HCT116 (cell line): Measurements from ENCODE around the gene TRAPPC12. TPM values are rescaled to one million over a fixed set of nuclear protein-coding genes. Genes with fewer than 3 reads are reported as not detected.

Experiments used
- ATAC-seq: fragments of 200-7000 bp; cut with Tn5 transposase; 2 replicates; pipeline ENCODE4 v1.9.1; 2020; ENCODE audit warnings: mild to moderate bottlenecking, moderate library complexity
- BruUV-seq: library from RNA; stranded (reverse); fragments of 400-500 nt; replicated peaks from 2 replicates; lab custom pipeline; 2021; lab: Mats Ljungman, UMichigan
- CTCF ChIA-PET: fragments of 300-600 bp; sonication (Branson Sonifier 250); formaldehyde crosslinking; loops from one replicate; lab custom pipeline; 2021; ENCODE audit warnings: antibody characterized with exemption; lab: Charles Lee
- POLR2A ChIA-PET: fragments of 300-600, 350-600 bp; sonication (Branson Sonifier 250); formaldehyde crosslinking; loops from one replicate; lab custom pipeline; 2021; ENCODE audit warnings: antibody characterized with exemption; lab: Charles Lee
- RAD21 ChIA-PET, 2 experiments: fragments of 300-600 bp; sonication (Branson Sonifier 250); formaldehyde crosslinking; loops; one replicate each; lab custom pipeline; 2023; ENCODE audit warnings: low total read pairs in 2 of 2; ENCODE audit not compliant: uncharacterized antibody in 2 of 2, unreplicated experiment in 2 of 2, low non-redundant PET in 1 of 2; lab: Charles Lee
- DNase-seq: peaks from one replicate; pipeline ENCODE4 v3.0.0-alpha.2; 2010; ENCODE audit warnings: low read depth, low spot score
- H2AFZ ChIP-seq: fragments of 200-600 bp; shearing (Covaris generic), sonication (generic); 2 replicates; pipeline ENCODE4 v1.6.1; 2017; ENCODE audit warnings: low read depth, mixed run types, mixed read lengths, antibody characterized with exemption, low read length; ENCODE audit not compliant: poor library complexity, severe bottlenecking
- H3K27ac ChIP-seq: 2 replicates; pipeline ENCODE4 v1.5.1; 2012; ENCODE audit warnings: low read depth, low read length
- H3K27me3 ChIP-seq: fragments of 200-600 bp; sonication (generic); 2 replicates; pipeline ENCODE4 v1.6.1; 2016; ENCODE audit warnings: mixed run types, low read length, mixed read lengths; ENCODE audit not compliant: insufficient read depth
- H3K36me3 ChIP-seq, 2 experiments: fragments of 200-500 bp in 1 of 2; fragments of 200-600 bp in 1 of 2; sonication (Bioruptor generic) in 1 of 2; sonication (generic) in 1 of 2; 2 replicates each; pipeline versions ENCODE4 v1.5.1 to v1.6.1; 2014 to 2016; ENCODE audit warnings: low read length in 2 of 2, inconsistent platforms in 1 of 2, mixed read lengths in 1 of 2, mixed run types in 1 of 2; ENCODE audit not compliant: insufficient read depth in 2 of 2, control insufficient read depth in 1 of 2
- H3K4me1 ChIP-seq, 2 experiments: fragments of 200-600 bp in 1 of 2; sonication (generic) in 1 of 2; 2 replicates each; pipeline versions ENCODE4 v1.5.1 to v1.6.1; 2012 to 2017; ENCODE audit warnings: low read length in 2 of 2, inconsistent platforms in 1 of 2, mild to moderate bottlenecking in 1 of 2, mixed read lengths in 1 of 2, mixed run types in 1 of 2, moderate library complexity in 1 of 2; ENCODE audit not compliant: insufficient read depth in 2 of 2, control insufficient read depth in 1 of 2
- H3K4me2 ChIP-seq: fragments of 200-600 bp; sonication (generic); 2 replicates; pipeline ENCODE4 v1.6.1; 2017; ENCODE audit warnings: mixed run types, low read length, mixed read lengths
- H3K4me3 ChIP-seq, 2 experiments: fragments of 200-600 bp in 1 of 2; sonication (generic) in 1 of 2; replicated peaks in 1 of 2; 2 replicates each; pipeline ENCODE4 v1.5.1; 2011 to 2016; ENCODE audit warnings: low read length in 2 of 2, control low read depth in 1 of 2, low read depth in 1 of 2, mild to moderate bottlenecking in 1 of 2, mixed read lengths in 1 of 2, mixed run types in 1 of 2
- H3K79me2 ChIP-seq: fragments of 200-600 bp; sonication (generic); 2 replicates; pipeline ENCODE4 v1.6.1; 2017; ENCODE audit warnings: mild to moderate bottlenecking, mixed run types, low read length, moderate library complexity, mixed read lengths; ENCODE audit not compliant: insufficient read depth
- H3K9ac ChIP-seq: fragments of 200-600 bp; sonication (generic); 2 replicates; pipeline ENCODE4 v1.6.1; 2016; ENCODE audit warnings: low read length, mixed read lengths
- H3K9me2 ChIP-seq: fragments of 200-600 bp; sonication (generic), shearing (Covaris generic); 2 replicates; pipeline ENCODE4 v1.6.1; 2017; ENCODE audit warnings: mixed run types, mild to moderate bottlenecking, moderate library complexity; ENCODE audit not compliant: insufficient read depth
- H3K9me3 ChIP-seq, 2 experiments: fragments of 200-500 bp in 1 of 2; fragments of 200-600 bp in 1 of 2; sonication (Bioruptor generic) in 1 of 2; sonication (generic) in 1 of 2; 2 replicates each; pipeline ENCODE4 v1.6.1; 2014 to 2017; ENCODE audit warnings: low read length in 2 of 2, mixed read lengths in 2 of 2, inconsistent platforms in 1 of 2, low read depth in 1 of 2, mild to moderate bottlenecking in 1 of 2, mixed run types in 1 of 2, moderate library complexity in 1 of 2; ENCODE audit not compliant: control insufficient read depth in 1 of 2, insufficient read depth in 1 of 2
- H4K20me1 ChIP-seq: fragments of 200-600 bp; sonication (generic), shearing (Covaris generic); 2 replicates; pipeline ENCODE4 v1.6.1; 2017; ENCODE audit warnings: mixed run types, mild to moderate bottlenecking, moderate library complexity; ENCODE audit not compliant: insufficient read depth
- CBX3 ChIP-seq: IDR thresholded peaks from 2 replicates; pipeline ENCODE4 v1.6.1; 2012; ENCODE audit warnings: low read depth
- CEBPB ChIP-seq: IDR thresholded peaks from 2 replicates; pipeline ENCODE4 v1.6.1; 2012; ENCODE audit warnings: low read depth
- CTCF ChIP-seq, 3 experiments: fragments of 200-600 bp in 1 of 3; sonication (generic) in 1 of 3; IDR thresholded peaks in 2 of 3; conservative IDR thresholded peaks in 1 of 3; 2 replicates each; pipeline ENCODE4 v1.5.1; 2012 to 2017; ENCODE audit warnings: low read depth in 2 of 3, low read length in 2 of 3, antibody characterized with exemption in 1 of 3, borderline replicate concordance in 1 of 3, control low read depth in 1 of 3, mild to moderate bottlenecking in 1 of 3, mixed read lengths in 1 of 3, mixed run types in 1 of 3, moderate library complexity in 1 of 3; ENCODE audit not compliant: insufficient read depth in 1 of 3
- ELF1 ChIP-seq: IDR thresholded peaks from 2 replicates; pipeline ENCODE4 v1.6.1; 2012; ENCODE audit warnings: low read depth, borderline replicate concordance
- EZH2phosphoT487 ChIP-seq: fragments of 200-600 bp; IDR thresholded peaks from 2 replicates; pipeline ENCODE4 v1.6.1; 2018; ENCODE audit warnings: antibody characterized with exemption, borderline replicate concordance
- MAX ChIP-seq: IDR thresholded peaks from 2 replicates; pipeline ENCODE4 v1.6.1; 2012
- SP1 ChIP-seq: IDR thresholded peaks from 2 replicates; pipeline ENCODE4 v1.6.1; 2012; ENCODE audit warnings: low read depth
- SRF ChIP-seq: IDR thresholded peaks from 2 replicates; pipeline ENCODE4 v1.6.1; 2012; ENCODE audit warnings: low read depth
- TCF7L2 ChIP-seq: IDR thresholded peaks from 2 replicates; pipeline ENCODE4 v1.7.0; 2011; ENCODE audit warnings: borderline replicate concordance, inconsistent platforms; ENCODE audit not compliant: insufficient read depth, insufficient read length; ENCODE audit errors: extremely low read depth
- YY1 ChIP-seq: IDR thresholded peaks from 2 replicates; pipeline ENCODE4 v1.6.1; 2011; ENCODE audit warnings: low read length, low read depth, moderate library complexity, mild to moderate bottlenecking; ENCODE audit not compliant: insufficient replicate concordance; ENCODE audit errors: extremely low read depth
- ZBTB33 ChIP-seq: IDR thresholded peaks from 2 replicates; pipeline ENCODE4 v1.6.1; 2011; ENCODE audit warnings: mild to moderate bottlenecking, low read length, moderate library complexity; ENCODE audit not compliant: insufficient replicate concordance; ENCODE audit errors: extremely low read depth
- ZFX ChIP-seq: fragments of 450-650 bp; IDR thresholded peaks from 2 replicates; pipeline ENCODE4 v1.6.1; 2017
- ZNF274 ChIP-seq: fragments of 200-500 bp; sonication (Bioruptor generic); IDR thresholded peaks from 2 replicates; pipeline ENCODE4 v1.6.1; 2014; ENCODE audit warnings: mild to moderate bottlenecking, low read depth, low read length, inconsistent platforms
- intact Hi-C: fragments of 100-400 bp; cut with micrococcal nuclease; formaldehyde crosslinking; loops from 2 replicates; pipeline ENCODE4 v1.10.0; 2022
- total RNA-seq: library from RNA; stranded (reverse); gene quantifications from one replicate; pipeline ENCODE4 v1.2.1, GENCODE V29; 2021; ENCODE audit not compliant: unreplicated experiment

TRAPPC12 gene
- total RNA-seq, 1 experiment from 2014 or later, result 47.4 TPM

- H2AFZ ChIP-seq, result no peak overlapping the region
- intact Hi-C loops, result no loop called here
Measured at GRCh38 chr2:3348767-3349166, 30.7 kb upstream of the TRAPPC12 start.

GRCh38 chr2:3349211-3349693, 30.2 kb upstream of the TRAPPC12 start:
- intact Hi-C loops, result no loop called here
- H3K4me3 ChIP-seq, result no peak overlapping the region
- H3K36me3 ChIP-seq, result peaks cover 0 to 15% of the 10 kb centered on the region in 2 experiments; a peak in 3 of 4 replicates
- RAD21 ChIA-PET, result no interaction called here
- no peak overlapping the region for H3K4me2 ChIP-seq
- H3K9me3 ChIP-seq, result no peaks in the 10 kb centered on the region
- ATAC-seq, result no peak
- no peak for DNase-seq
- CTCF ChIA-PET, result no interaction called here
- no peak overlapping the region for H3K9ac ChIP-seq
- POLR2A ChIA-PET, result no interaction called here
- no peaks in the 10 kb centered on the region for H3K4me1 ChIP-seq
- no peak for TF ChIP-seq YY1
- no peak for TF ChIP-seq ZBTB33
- no peak for TF ChIP-seq SP1
- no peak for TF ChIP-seq TCF7L2
- no peak for TF ChIP-seq ZFX
- TF ChIP-seq SRF, result no peak
- no peak for TF ChIP-seq EZH2phosphoT487
- no peak for TF ChIP-seq CEBPB
- TF ChIP-seq CBX3, result no peak
- TF ChIP-seq MAX, result no peak
- TF ChIP-seq, all 23 proteins: peak for 0
- Histone ChIP-seq H3K27ac (no peak overlapping the region), H2AFZ (no peak overlapping the region), H3K79me2 (peaks cover 3% of the 10 kb centered on the region; the same call in 1 of the 2 replicates), H3K9me2 (no peaks in the 10 kb centered on the region), H4K20me1 (no peaks in the 10 kb centered on the region), H3K27me3 (no peaks in the 10 kb centered on the region)
- BruUV-seq, result no TSS peak

More at GRCh38 chr2:3348767-3349166, 30.7 kb upstream of the TRAPPC12 start:
- H4K20me1 ChIP-seq, result no peaks in the 10 kb centered on the region
- DNase-seq (no peak), ATAC-seq (no peak)
- H3K79me2 ChIP-seq, result peaks cover 3% of the 10 kb centered on the region; the same call in 1 of the 2 replicates
- peaks cover 0 to 10% of the 10 kb centered on the region in 2 experiments; a peak in 3 of 4 replicates for H3K36me3 ChIP-seq
- no peaks in the 10 kb centered on the region for H3K9me2 ChIP-seq
- H3K9ac ChIP-seq, result no peak overlapping the region
- no peaks in the 10 kb centered on the region for H3K9me3 ChIP-seq
- ChIA-PET POLR2A (no interaction called here), RAD21 (no interaction called here), CTCF (no interaction called here)
- BruUV-seq, result no TSS peak
- no peak overlapping the region for H3K27ac ChIP-seq
- H3K27me3 ChIP-seq, result no peaks in the 10 kb centered on the region
- H3K4me2 ChIP-seq, result no peak overlapping the region
- H3K4me1 ChIP-seq, result no peaks in the 10 kb centered on the region
- H3K4me3 ChIP-seq, result no peak overlapping the region
- TF ChIP-seq ELF1 (no peak), CTCF (IDR thresholded peaks at IDR 0.05 in 2 of 3, conservative IDR thresholded peaks at IDR 0.05 in 1 of 3; ENCODE audit: borderline replicate concordance in 1 of 3, insufficient read depth in 1 of 3, low read depth in 2 of 3, low read length in 2 of 3) (no peak), EZH2phosphoT487 (no peak), CBX3 (no peak), ZNF274 (no peak)
- TF ChIP-seq, all 23 proteins: peak for 0
